ENCODE measurements around the gene BCL6.

Gene BCL6

GRCh38 chr3:187745201-187746058 lies at the start of gene BCL6:
TSS of gene BCL6 (minus strand) at chr3:187745468. CDS start at chr3:187733693, 11,775 bp downstream.
- DNase-seq (ENCODE audit: low spot score in 2 of 2), result peak; percentile 90 to 95
- peaks cover 32% of the 10 kb centered on the region for H3K4me1 ChIP-seq
- H3K27me3 ChIP-seq (ENCODE audit: low read depth), result no peaks in the 10 kb centered on the region
- no peaks in the 10 kb centered on the region for H3K9me3 ChIP-seq
- in situ Hi-C loops (cut with MboI; ENCODE audit: low sequenced_read_pairs), result loop anchor here (25.0 kb wide), 3 partner anchors 1017 to 1492 kb away; partner anchors contain the start of gene TPRG1
- no peaks in the 10 kb centered on the region for H3K36me3 ChIP-seq (replicated peaks)
- H3K4me3 ChIP-seq, result peak within 1 kb of the TSS; percentile 45

GRCh38 chr3:187794731-187795130 lies 49.5 kb upstream of the BCL6 start:
- in situ Hi-C loops (cut with MboI; ENCODE audit: low sequenced_read_pairs), result no loop called here
- peaks cover 3% of the 10 kb centered on the region; the same call in 1 of the 2 replicates for H3K4me1 ChIP-seq
- no peak for DNase-seq (ENCODE audit: low spot score in 2 of 2)
- H3K27me3 ChIP-seq (ENCODE audit: low read depth), result no peaks in the 10 kb centered on the region
- no peaks in the 10 kb centered on the region for H3K36me3 ChIP-seq (replicated peaks)
- H3K9me3 ChIP-seq, result no peaks in the 10 kb centered on the region
- no peak overlapping the region for H3K4me3 ChIP-seq

GRCh38 chr3:187793618-187794017 lies 48.4 kb upstream of the BCL6 start:
- in situ Hi-C loops (cut with MboI; ENCODE audit: low sequenced_read_pairs), result no loop called here
- no peak for DNase-seq (ENCODE audit: low spot score in 2 of 2)
- peaks cover 3% of the 10 kb centered on the region; the same call in 1 of the 2 replicates for H3K4me1 ChIP-seq

GRCh38 chr3:187792521-187792920 lies 47.3 kb upstream of the BCL6 start:
- Histone ChIP-seq H3K27me3 (ENCODE audit: low read depth) (no peaks in the 10 kb centered on the region), H3K36me3 (replicated peaks) (no peaks in the 10 kb centered on the region), H3K4me3 (no peak overlapping the region), H3K9me3 (no peaks in the 10 kb centered on the region), H3K4me1 (no peaks in the 10 kb centered on the region)
- DNase-seq (ENCODE audit: low spot score in 2 of 2), result no peak
- in situ Hi-C loops (cut with MboI; ENCODE audit: low sequenced_read_pairs), result no loop called here

More at GRCh38 chr3:187793618-187794017, 48.4 kb upstream of the BCL6 start:
- H3K36me3 ChIP-seq (replicated peaks), result no peaks in the 10 kb centered on the region
- H3K9me3 ChIP-seq, result no peaks in the 10 kb centered on the region
- H3K27me3 ChIP-seq (ENCODE audit: low read depth), result no peaks in the 10 kb centered on the region
- H3K4me3 ChIP-seq, result no peak overlapping the region

- DNase-seq (ENCODE audit: low spot score in 2 of 2), result no peak
- Histone ChIP-seq H3K36me3 (replicated peaks) (no peaks in the 10 kb centered on the region), H3K9me3 (no peaks in the 10 kb centered on the region), H3K4me3 (no peak overlapping the region), H3K4me1 (no peaks in the 10 kb centered on the region), H3K27me3 (ENCODE audit: low read depth) (no peaks in the 10 kb centered on the region)
- in situ Hi-C loops (cut with MboI; ENCODE audit: low sequenced_read_pairs), result no loop called here
Measured at GRCh38 chr3:187789872-187790271, 44.6 kb upstream of the BCL6 start.

GRCh38 chr3:187788984-187789857 lies 44.0 kb upstream of the BCL6 start:
- Histone ChIP-seq H3K9me3 (no peaks in the 10 kb centered on the region), H3K36me3 (replicated peaks) (no peaks in the 10 kb centered on the region), H3K4me3 (no peak overlapping the region), H3K4me1 (no peaks in the 10 kb centered on the region), H3K27me3 (ENCODE audit: low read depth) (no peaks in the 10 kb centered on the region)
- DNase-seq (ENCODE audit: low spot score in 2 of 2), result no peak
- in situ Hi-C loops (cut with MboI; ENCODE audit: low sequenced_read_pairs), result no loop called here

GRCh38 chr3:187783098-187783497 lies 37.8 kb upstream of the BCL6 start:
- Histone ChIP-seq H3K4me1 (no peaks in the 10 kb centered on the region), H3K27me3 (ENCODE audit: low read depth) (no peaks in the 10 kb centered on the region), H3K36me3 (replicated peaks) (no peaks in the 10 kb centered on the region), H3K4me3 (no peak overlapping the region), H3K9me3 (no peaks in the 10 kb centered on the region)
- no peak for DNase-seq (ENCODE audit: low spot score in 2 of 2)
- in situ Hi-C loops (cut with MboI; ENCODE audit: low sequenced_read_pairs), result no loop called here

- Histone ChIP-seq H3K4me1 (no peaks in the 10 kb centered on the region), H3K9me3 (no peaks in the 10 kb centered on the region), H3K27me3 (ENCODE audit: low read depth) (no peaks in the 10 kb centered on the region), H3K4me3 (no peak overlapping the region), H3K36me3 (replicated peaks) (no peaks in the 10 kb centered on the region)
- in situ Hi-C loops (cut with MboI; ENCODE audit: low sequenced_read_pairs), result no loop called here
- DNase-seq (ENCODE audit: low spot score in 2 of 2), result no peak
Measured at GRCh38 chr3:187782006-187782405, 36.7 kb upstream of the BCL6 start.

- DNase-seq (ENCODE audit: low spot score in 2 of 2), result no peak
- no peaks in the 10 kb centered on the region for H3K9me3 ChIP-seq
- no peaks in the 10 kb centered on the region for H3K36me3 ChIP-seq (replicated peaks)
- in situ Hi-C loops (cut with MboI; ENCODE audit: low sequenced_read_pairs), result no loop called here
- H3K4me3 ChIP-seq, result no peak overlapping the region
- H3K27me3 ChIP-seq (ENCODE audit: low read depth), result no peaks in the 10 kb centered on the region
- H3K4me1 ChIP-seq, result no peaks in the 10 kb centered on the region
Measured at GRCh38 chr3:187781001-187781400, 35.7 kb upstream of the BCL6 start.

GRCh38 chr3:187778726-187779125 lies 33.5 kb upstream of the BCL6 start:
- Histone ChIP-seq H3K36me3 (replicated peaks) (no peaks in the 10 kb centered on the region), H3K27me3 (ENCODE audit: low read depth) (no peaks in the 10 kb centered on the region), H3K4me1 (no peaks in the 10 kb centered on the region), H3K9me3 (no peaks in the 10 kb centered on the region), H3K4me3 (no peak overlapping the region)
- DNase-seq (ENCODE audit: low spot score in 2 of 2), result no peak
- in situ Hi-C loops (cut with MboI; ENCODE audit: low sequenced_read_pairs), result no loop called here

GRCh38 chr3:187777331-187777941 lies 32.2 kb upstream of the BCL6 start:
- Histone ChIP-seq H3K4me1 (no peaks in the 10 kb centered on the region), H3K9me3 (no peaks in the 10 kb centered on the region)
- DNase-seq (ENCODE audit: low spot score in 2 of 2), result no peak

GRCh38 chr3:187775549-187775948 lies 30.3 kb upstream of the BCL6 start:
- no peak for DNase-seq (ENCODE audit: low spot score in 2 of 2)
- in situ Hi-C loops (cut with MboI; ENCODE audit: low sequenced_read_pairs), result no loop called here
- no peak overlapping the region for H3K4me3 ChIP-seq
- H3K9me3 ChIP-seq, result no peaks in the 10 kb centered on the region
- H3K27me3 ChIP-seq (ENCODE audit: low read depth), result no peaks in the 10 kb centered on the region
- no peaks in the 10 kb centered on the region for H3K4me1 ChIP-seq
- no peaks in the 10 kb centered on the region for H3K36me3 ChIP-seq (replicated peaks)

More at GRCh38 chr3:187777331-187777941, 32.2 kb upstream of the BCL6 start:
- H3K27me3 ChIP-seq (ENCODE audit: low read depth), result no peaks in the 10 kb centered on the region
- no peak overlapping the region for H3K4me3 ChIP-seq
- no peaks in the 10 kb centered on the region for H3K36me3 ChIP-seq (replicated peaks)
- in situ Hi-C loops (cut with MboI; ENCODE audit: low sequenced_read_pairs), result no loop called here

GRCh38 chr3:187774185-187774789 lies 29.0 kb upstream of the BCL6 start:
- Histone ChIP-seq H3K9me3 (no peaks in the 10 kb centered on the region), H3K4me3 (no peak overlapping the region), H3K36me3 (replicated peaks) (no peaks in the 10 kb centered on the region), H3K27me3 (ENCODE audit: low read depth) (no peaks in the 10 kb centered on the region), H3K4me1 (no peaks in the 10 kb centered on the region)
- in situ Hi-C loops (cut with MboI; ENCODE audit: low sequenced_read_pairs), result no loop called here
- DNase-seq (ENCODE audit: low spot score in 2 of 2), result no peak
